ENCODE measurements around the gene LCA5L.

- TF ChIP-seq CTCF (IDR thresholded peaks at IDR 0.05) (no peak), POLR2A (IDR thresholded peaks at IDR 0.05) (no peak)
Observed at GRCh38 chr21:39430457-39430856, 15.1 kb downstream of the LCA5L start.

All from uterus (tissue), 2 donors.